ENCODE results near the gene JPH2.

- TF ChIP-seq CTCF (IDR thresholded peaks at IDR 0.05 in 2 of 3, conservative IDR thresholded peaks at IDR 0.05 in 1 of 3; ENCODE audit: borderline replicate concordance in 1 of 3, insufficient read depth in 1 of 3, low read depth in 2 of 3, low read length in 2 of 3) (no peak), RAD21 (IDR thresholded peaks at IDR 0.05; ENCODE audit: low read depth) (no peak), ZNF274 (IDR thresholded peaks at IDR 0.05; ENCODE audit: low read depth, low read length) (no peak), TCF7L2 (IDR thresholded peaks at IDR 0.05; ENCODE audit: borderline replicate concordance, extremely low read depth, insufficient read depth, insufficient read length) (no peak)
Measured at GRCh38 chr20:44159711-44160110, 27.3 kb downstream of the JPH2 start.
